ENCODE data around the gene CCL14. TPM values are rescaled to one million over a fixed set of nuclear protein-coding genes. Genes with fewer than 3 reads are reported as not detected.
"Not testable (repeated sequence)": the region's sequence is repeated elsewhere in the genome, so short reads cannot be mapped to it uniquely, and the experiment has no call there.

CCL14 gene
- polyA plus RNA-seq (2013, experiment 1 of 2; ENCODE audit: insufficient read length), result not detected
- not detected for polyA plus RNA-seq (2013, experiment 2 of 2; ENCODE audit: insufficient read length)

DNA sequence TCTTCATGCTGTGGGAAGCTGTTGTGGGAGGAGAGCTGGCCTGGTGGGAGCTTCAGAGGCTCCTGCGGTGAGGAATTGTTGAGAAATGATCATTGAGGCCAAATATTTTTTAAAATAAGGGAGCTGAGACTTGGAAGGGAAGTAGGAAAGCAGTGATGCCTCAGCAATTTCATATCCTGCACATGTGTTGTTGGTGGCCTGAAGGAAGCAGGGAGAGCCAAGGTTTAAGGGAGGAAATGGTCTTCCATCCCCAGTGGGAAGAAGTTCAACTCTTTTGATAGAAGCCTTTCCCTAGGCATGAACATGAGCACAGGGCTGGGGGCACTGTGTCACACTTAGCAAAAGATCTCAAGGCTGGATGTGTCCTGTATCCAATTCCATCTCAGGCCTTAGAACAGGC lies at the start of gene CCL14:
Gene CCL14 (minus strand): TSS at position 87 of the 400 bp plus-strand sequence. CDS start 80 bp downstream, at position 7.
- no peak for DNase-seq

DNA sequence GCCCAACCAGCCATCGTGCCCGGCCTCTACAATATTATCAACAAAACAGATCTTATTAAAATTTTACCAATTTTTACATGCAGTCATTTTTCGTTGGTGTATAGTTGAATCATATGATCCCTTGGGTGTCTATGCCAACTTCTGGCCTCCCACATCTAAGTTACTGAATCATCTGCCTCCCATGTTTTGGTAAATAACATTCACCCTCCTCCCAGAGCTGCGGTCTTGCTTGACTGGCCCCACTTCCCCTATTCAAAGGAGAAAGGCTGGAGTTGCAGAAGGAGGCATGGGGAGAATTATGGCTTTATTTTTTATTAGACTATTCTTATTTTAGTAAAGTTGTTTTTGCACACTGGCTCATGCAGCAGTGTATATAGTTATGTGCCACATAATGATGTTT lies 49.7 kb upstream of the CCL14 start:
- DNase-seq, result no peak

DNA sequence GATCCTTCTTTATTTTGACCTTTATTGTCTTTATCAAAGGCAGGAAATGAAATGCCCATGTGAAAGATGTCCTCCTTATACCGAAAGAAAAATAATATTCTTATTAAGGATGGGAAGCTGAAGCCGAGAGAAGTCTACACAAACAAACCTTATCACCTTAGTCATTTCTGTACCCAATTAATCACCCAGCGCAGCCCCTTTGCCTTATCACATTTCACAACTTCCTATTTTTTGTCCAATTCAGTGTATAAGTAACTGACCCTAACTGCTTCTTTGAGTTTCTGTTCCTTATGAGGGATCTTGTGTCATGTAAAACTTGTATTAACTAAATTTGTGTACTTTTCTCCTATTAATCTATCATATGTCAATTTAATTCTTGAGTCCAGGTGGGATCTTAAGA lies 47.6 kb upstream of the CCL14 start:
- no peak for DNase-seq

DNA sequence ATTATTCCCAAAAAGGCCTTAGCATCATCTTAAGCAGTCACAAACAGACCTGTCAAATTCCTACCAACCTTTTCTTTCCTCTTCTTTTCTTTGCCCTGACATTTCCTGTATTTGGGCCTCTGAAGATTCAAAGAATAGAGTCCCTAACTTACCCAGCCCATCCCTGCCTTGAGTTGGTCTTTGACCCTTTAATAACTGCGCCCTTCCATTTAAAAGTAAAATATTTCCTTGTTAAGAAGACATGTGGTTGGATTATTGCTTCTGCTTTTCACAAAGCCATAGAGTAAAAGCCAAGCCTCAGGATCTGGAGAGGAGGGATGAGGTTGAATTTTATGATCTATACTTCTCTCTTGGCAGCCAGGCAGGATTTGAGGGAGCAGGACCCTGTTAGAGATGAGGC lies 44.4 kb upstream of the CCL14 start:
- DNase-seq, result no peak

DNA sequence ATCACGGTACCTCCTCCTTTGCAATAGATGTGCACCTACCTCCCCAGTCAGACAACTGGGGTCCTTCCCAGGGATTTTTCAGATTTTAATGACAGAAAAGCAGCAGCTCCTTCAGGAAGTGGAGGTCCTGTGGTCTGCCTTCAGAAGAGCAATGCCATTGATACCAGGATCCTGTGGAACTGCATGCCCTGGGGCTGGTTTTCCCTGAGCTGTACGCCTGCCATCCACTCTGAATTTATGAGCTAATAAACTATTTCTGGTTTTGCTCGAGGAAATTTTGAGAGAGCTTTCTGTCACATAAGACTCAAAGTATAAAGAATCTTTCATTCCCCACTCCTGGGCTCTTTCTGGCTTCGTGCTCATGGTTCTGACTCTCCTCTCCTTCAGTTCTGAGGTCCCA lies 41.2 kb upstream of the CCL14 start:
- no peak for DNase-seq

DNA sequence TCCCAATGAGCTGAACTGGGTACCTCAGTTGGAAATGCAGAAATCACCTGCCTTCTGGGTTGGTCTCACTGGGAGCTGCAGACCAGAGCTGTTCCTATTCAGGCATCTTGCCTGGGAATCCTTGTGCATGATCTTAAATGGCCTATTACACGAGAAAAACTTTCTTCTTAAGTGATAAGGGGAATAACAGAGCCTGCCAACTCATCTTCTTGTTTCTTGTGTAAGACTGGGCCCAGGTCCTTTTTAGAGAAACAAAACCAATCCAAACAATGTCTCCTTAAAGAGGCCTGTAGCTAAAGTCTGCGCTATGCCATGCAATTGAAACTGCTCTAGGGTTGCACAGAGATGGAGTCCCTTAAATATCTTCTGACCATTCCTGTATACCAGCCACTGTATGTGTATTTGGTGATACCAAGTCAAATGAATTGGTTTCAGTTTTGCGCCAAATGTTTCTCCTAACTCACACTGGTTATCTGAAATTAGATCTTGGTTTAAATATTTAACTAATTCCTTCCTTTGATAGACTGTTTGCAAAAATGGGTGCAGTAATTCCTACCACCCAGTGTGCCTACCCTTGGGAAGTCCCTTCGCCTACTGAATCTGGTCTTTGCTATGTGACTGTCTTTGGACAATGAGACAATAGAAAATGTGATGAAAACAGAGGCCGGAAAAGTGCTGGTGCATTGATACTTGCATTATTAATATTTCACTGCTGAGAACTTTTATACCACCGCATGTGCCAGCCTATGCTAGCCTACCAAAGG lies 37.8 kb upstream of the CCL14 start:
- no peak for DNase-seq

DNA sequence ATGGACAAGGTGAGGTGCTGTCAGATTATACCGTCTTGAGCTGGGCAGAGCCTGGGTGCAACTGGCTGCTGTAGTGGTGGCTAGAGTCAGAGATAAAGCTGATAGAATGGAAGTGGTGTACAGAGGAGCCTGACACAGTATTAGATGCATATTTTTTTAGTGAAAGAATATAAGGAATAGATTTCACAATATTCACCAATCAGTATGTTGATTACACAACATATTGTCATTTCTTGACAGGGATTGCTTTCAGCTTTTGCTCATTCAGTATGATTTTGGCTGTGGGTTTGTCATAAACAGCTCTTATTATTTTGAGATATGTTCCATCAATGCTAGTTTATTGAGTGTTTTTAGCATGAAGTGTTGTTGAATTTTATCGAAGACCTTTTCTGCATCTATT lies 32.9 kb upstream of the CCL14 start:
- no peak for DNase-seq

DNA sequence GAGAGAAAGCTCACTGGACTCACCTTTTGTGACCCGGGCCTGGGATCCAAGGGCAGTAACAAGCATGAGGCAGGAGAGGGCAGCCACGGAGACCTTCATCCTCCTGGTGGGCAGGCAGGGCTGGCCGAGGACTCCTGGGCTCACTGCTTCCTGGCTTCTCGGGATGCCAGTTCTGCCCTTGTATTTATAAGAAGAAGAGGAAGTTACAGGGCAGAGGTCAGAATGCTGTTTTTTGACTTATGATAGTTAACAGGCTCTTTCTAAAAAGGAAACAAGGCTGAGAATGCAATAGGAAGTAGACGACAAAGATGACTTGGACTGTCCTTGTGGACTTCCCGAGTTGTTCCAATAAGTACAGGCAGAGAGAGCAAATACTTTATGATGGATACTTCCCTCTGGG lies 31.3 kb upstream of the CCL14 start, which contains the start of gene CCL23:
Gene CCL23 (minus strand): TSS at position 174 of the 400 bp plus-strand sequence. CDS start 75 bp downstream, at position 99.
- DNase-seq, result no peak

DNA sequence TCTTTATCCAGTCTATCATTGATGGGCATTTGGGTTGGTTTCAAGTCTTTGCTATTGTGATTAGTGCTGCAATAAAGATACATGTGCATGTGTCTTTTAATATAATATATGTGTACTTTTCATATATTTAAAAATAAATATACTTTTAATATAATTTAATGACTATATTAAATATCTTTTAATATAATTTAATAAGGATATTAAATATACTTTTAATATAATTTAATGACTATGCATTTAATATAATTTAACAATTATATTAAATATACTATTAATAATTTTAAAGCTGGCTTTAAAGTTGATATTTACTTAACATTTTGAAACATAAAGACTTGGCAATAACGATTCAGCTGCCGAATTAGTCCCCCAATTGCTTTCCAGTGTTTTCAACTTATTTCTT lies 30.0 kb upstream of the CCL14 start:
- no peak for DNase-seq

DNA sequence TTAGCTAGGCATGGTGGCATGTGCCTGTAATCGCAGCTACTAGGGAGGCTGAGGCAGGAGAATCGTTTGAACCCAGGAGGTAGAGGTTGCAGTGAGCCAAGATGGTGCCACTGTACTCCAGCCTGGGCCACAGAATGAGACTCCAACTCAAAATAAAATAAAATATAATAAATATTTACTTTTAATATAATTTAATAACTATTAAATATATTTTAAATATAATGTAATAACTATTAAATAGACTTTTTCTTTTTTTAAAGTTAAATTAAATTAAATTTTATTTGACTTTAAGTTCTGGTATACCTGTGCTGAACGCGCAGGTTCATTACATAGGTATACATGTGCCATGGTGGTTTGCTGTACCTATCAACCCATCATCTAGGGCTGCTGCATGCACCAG lies 29.4 kb upstream of the CCL14 start:
- DNase-seq, result not testable (repeated sequence)

DNA sequence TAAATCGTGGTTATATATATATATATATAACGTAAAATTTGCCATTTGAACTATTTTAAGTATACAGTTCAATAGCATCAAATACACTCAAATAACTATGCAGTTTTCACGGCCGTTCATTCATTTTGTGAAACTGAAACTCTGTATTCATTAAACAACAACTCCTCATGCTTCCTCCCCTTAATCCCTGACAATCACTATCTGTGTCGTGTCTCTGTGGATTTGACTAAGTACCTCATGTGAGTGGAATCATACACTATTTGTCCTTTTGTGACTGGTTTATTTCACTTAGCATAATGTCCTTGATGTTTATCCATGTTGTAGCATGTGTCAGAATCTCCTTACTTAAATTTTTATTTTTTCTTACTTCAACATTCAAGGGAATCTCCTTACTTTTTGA lies 28.4 kb upstream of the CCL14 start:
- DNase-seq, result no peak

DNA sequence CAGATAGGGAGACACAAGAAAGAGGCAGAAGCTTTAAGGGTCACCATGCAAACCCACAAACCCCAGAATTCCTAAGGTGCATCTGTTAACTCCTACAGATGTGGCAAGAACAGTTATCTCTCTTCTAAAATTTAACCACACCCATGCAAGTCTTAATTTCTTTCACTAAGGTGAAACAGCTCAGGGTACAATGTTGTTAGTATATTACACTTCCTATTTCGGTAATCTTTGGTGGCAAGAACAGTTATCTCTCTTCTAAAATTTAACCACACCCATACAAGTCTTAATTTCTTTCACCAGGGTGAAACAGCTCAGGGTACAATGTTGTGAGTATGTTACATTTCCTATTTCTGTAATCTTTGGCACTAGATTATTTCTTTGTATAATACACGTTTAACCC lies 24.7 kb upstream of the CCL14 start:
- no peak for DNase-seq

DNA sequence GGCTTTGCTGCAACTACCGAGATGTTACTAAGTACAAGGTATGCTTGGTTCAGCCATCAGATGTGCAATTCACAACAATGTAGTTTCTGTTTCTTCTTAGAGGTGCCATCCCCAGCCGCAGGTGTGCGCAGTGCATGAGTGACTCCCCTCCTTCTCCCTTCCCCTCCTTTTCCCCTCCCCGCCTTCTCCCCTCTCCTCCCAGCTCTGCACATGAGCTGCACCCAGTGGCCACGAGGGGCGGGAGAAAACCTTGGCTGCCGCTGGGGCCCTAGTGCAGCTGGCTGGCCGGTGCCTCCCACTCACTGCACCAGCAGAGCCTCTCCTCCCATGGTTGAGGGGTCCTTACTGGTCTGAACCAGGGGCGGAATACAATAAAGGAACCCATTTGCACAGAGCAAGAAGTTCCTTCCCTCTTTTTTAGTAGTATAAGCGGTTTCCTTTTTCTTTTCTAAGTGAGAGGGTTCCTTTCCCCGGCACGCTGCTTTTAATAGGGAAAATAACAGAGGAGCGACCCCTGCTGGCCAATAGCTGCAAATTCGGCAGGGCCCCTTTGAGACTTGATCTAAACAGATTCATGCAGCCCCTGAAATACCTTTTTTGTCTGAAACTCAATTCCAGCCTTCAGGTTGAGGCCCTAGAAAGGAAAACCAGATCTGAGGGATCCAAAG lies 22.6 kb upstream of the CCL14 start:
- DNase-seq, result no peak

DNA sequence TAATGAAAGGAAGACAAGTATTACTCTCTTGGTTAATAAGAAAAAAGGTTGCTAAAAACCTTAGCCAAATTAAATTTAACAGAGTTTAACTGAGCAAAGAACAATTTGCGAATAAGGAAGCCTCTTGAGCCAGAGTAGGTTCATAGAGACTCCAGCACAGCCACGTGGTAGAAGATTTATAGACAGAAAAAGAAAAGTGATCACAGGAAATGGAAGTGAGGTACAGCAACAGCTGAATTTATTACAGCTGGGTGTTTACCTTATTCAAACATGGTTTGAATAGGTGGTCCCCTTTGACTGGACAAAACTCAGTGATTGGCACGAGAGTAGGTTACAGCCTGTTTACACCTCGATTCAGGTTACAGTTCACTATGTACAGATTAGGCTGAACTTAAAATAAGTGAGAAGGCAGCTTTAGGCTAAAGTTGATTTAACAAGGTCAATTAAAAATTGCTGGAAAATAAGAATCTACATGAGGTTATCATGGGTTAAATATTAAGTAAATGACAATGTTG lies 18.1 kb upstream of the CCL14 start:
- DNase-seq, result no peak

DNA sequence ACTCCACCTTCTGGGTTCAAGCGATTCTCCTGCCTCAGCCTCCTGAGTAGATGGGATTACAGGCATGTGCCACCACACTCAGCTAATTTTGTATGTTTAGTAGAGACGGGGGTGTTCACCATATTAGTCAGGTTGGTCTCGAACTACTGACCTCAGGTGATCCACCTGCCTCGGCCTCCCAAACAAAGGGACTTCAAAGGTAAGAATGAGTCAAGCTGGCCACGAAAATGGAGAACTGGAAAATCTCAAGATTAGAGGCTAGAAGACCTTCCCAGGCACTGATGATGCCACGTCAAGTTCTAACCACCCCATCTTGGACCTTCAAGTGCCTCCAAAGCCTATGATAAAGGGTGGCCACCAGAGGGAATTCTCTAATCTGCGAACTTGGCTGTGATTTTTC lies 16.1 kb upstream of the CCL14 start:
- no peak for DNase-seq

DNA sequence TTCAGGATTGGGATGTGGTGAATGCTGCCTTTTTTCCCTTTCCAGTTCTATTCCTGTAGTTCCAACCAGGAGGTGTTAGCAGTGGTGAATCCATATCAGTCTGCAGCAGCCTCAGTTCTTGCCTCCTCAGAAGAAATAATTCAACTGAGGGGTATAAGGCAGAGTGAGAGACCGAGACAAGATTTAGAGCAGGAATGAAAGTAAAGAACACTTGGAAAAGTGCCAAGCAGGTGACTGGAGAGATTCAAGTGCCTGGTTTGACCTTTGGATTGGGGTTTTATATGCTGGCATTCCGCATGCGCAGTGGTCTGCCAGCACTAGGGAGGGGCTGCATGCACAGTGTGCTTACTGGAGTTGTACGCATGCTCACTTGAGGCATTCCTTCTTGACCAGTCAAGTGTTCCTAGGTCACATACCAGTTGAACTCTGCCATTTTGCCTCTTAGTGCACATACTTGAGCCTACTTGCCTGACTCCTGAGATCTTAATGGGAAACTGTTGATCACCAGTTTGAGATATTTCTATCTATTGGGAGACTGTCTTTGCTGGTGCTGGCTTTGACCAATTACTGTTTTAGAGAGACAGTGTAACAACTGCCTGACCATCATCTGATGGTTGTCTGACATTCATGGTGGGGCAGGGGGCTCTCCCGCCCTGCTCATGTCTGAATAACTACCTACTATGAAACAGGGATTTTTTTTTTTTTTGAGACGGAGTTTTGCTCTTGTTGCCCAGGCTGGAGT lies 15.5 kb upstream of the CCL14 start:
- DNase-seq, result no peak

DNA sequence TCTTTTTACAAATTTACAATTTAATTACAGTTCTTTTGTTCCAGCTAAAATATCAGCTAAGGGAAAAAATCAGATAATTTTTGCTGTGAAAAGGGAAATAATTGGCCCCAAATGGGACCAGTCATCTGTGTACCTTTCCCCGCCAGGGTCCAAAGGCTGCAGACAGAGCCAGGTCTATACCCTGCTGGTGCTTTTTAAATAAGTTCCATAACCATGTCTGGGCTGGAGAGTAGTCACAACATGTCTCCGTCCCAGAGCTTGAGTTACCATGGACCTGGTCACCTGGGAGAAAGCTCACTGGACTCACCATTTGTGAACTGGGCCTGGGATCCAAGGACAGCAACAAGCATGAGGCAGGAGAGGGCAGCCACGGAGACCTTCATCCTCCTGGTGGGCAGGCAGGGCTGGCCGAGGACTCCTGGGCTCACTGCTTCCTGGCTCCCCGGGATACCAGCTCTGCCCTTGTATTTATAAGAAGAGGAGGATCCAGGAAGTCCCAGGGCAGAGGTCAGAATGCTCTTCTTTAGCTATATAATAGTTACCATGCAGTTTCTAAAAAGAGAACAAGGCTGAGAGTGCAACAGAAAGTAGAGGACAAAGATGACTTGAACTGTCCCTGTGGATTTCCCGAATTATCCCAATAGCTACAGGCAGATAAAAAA lies 14.7 kb upstream of the CCL14 start, which contains the start of gene CCL15:
Gene CCL15 (minus strand): TSS at position 444 of the 662 bp plus-strand sequence. CDS start 61 bp downstream, at position 383.
- no peak for DNase-seq

DNA sequence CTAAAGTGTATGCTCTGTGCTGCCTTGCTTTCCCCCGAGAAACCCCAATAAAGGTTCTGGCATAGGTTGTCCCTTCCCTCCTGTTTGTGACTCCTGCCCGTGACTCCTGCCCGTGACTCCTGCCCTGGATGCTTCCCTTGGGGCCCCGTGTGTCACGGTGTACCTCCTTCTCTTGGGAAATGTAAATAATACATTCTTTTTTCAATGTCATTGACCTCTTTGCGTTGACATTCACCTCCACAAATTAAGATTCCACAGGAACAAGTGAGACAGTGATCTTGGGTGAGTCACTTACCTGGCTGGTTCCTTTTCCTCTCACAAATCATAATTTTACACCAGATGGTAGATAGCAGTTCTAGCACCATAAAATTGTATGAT lies 14.2 kb upstream of the CCL14 start:
- no peak for DNase-seq

DNA sequence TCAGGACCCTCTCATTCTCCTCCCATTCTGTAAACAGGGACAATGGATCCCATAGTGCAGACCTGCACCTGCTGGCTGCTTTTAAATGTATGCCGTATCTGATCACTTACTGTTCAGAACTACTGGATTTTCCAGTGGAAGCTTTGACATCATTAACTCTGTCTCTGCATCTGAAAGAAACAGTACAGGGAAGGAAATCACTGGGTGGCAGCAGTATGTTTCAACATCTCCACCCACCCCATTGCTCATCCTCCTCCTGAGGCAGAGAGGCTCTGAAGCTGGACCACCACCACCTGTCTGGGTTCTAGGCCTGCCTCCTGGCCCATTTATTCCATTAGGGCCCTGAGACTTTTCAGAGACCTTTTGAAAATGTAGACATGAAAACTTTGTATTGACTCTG lies 12.2 kb upstream of the CCL14 start:
- no peak for DNase-seq

DNA sequence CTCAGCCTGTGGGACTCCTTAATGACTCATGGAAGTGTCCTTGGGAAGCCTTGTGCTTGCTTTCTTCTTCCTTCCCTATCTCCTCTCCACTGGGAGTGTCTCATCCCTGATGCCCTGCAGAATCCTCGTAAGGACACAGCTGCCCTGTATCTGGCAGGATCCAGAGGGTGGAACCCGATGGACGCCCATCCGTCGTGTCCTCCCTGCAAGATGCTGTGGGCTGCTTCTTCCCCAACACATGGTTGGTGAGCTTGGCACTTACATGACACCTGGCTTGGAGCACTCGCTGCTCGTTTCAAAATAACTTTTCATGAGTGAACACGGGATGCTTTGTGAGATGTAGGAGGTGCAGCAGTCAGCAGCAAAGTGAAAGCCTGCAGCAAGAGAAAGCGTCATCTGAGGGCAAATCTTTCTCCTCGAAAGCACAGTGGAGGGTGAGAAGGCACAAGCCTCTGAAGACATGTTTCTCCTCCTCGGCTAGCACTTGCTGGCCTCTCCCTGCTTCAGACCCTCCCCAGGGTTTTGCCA lies 11.6 kb upstream of the CCL14 start:
- DNase-seq, result no peak

DNA sequence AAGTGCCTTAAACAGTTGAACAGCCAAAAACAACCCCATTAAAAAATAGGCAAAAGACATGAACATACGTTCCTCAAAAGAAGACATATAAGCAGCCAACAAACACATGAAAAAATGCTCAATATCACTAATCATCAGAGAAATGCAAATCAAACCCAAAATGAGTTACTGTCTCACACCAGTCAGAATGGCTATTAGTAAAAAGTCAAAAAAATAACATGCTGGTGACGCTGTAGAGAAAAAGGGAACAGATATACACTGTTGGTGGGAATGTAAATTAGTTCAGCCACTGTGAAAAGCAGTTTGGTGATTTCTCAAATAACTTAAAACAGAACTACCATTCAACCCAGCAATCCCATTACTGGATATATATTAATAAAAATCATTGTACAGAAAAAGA lies 8.8 kb upstream of the CCL14 start:
- DNase-seq, result not testable (repeated sequence)

DNA sequence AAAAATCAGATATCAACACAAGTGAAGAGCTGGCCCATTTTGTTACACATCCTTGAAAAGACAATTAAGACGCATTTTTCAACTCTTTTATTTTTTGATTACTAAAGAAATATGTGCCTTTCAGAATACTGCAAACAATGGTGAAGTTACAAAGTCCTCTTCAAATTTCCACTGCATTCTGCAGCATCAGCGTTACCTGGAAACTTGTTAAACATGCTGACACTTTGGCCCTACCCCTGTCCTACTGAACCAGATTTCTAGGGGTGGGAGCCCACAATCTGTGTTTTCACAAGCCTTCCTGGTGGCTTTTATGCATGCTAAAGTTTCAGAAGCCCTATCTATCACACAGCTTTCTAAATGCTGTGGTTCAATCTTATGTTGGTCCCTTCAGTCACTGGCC lies 4.5 kb upstream of the CCL14 start:
- no peak for DNase-seq
